Measurements from ENCODE around the gene ZP2. TPM values are rescaled to one million over a fixed set of nuclear protein-coding genes. Genes with fewer than 3 reads are reported as not detected.

Gene ZP2
- total and polyA plus RNA-seq, 9 of the 15 experiments (the other 6 are each of a cell fraction or from before 2014, with no cell fraction given), result not detected

DNA sequence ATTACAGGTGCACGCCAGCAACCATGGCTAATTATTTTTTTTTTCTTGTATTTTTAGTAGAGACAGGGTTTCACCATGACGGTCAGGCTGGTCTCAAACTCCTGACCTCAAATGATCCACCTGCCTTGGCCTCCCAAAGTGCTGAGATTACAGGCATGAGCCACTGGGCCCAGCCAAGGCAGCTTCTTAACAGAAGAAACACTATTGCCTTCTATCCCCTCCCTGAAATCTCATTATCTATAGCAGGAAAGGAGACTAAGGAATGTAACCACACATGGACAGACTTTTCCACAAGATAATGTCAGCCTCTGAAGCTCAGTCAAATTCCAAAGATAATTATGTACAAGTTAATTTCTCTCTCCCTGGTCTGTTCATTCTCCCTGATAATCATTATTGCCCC is 5.7 kb upstream of the ZP2 start:
- intact Hi-C loops (cut with micrococcal nuclease), result no loop called here
- POLR2A ChIA-PET, result interaction anchor here (0.7 to 1.0 kb wide), 3 partner anchors 56 to 60 kb away, joined by 3 to 5 read pairs (median 5); partner anchors contain the start of gene LDAF1
- CTCF ChIA-PET (ENCODE audit: low intra/inter-chr PET ratio), result interaction anchor here (0.6 kb wide), 1 partner anchor 29 kb away, joined by 3 read pairs; no protein-coding TSS in a partner anchor
- TF ChIP-seq HEY1 (CRISPR knock-in tag; IDR thresholded peaks at IDR 0.05; ENCODE audit: borderline replicate concordance) (0 out of 2 replicates have a peak, but pooled peaks have one; percentile 27), RCOR1 (IDR thresholded peaks at IDR 0.05; ENCODE audit: borderline replicate concordance in 1 of 2, low read depth in 2 of 2, low read length in 2 of 2) (peak in 1 of 2 experiments; percentile 70; a peak in 3 of 4 replicates), KAT7 (CRISPR knock-in tag; IDR thresholded peaks at IDR 0.05; ENCODE audit: borderline replicate concordance) (no peak), FIP1L1 (IDR thresholded peaks at IDR 0.05; ENCODE audit: low read depth, low read length, poor library complexity, severe bottlenecking) (no peak), ESRRA (IDR thresholded peaks at IDR 0.05; ENCODE audit: borderline replicate concordance, low read depth) (peak; percentile 30; the same call in 1 of the 2 replicates), TAL1 (IDR thresholded peaks at IDR 0.05) (peak; percentile 79), CBFA2T3 (IDR thresholded peaks at IDR 0.05) (peak; percentile 80), ZFP1 (CRISPR knock-in tag; IDR thresholded peaks at IDR 0.05) (no peak), CBFA2T2 (conservative IDR thresholded peaks at IDR 0.05) (peak; percentile 69), MEIS2 (IDR thresholded peaks at IDR 0.05; ENCODE audit: partially characterized antibody) (peak; percentile 3), HDAC2 (IDR thresholded peaks at IDR 0.05) (peak; percentile 36; the same call in 1 of the 2 replicates), ZNF175 (CRISPR knock-in tag; IDR thresholded peaks at IDR 0.05; ENCODE audit: low read depth) (no peak), SIRT6 (IDR thresholded peaks at IDR 0.05; ENCODE audit: low read depth, low read length) (no peak), TEAD4 (IDR thresholded peaks at IDR 0.05; ENCODE audit: low read length) (peak; percentile 78), TEAD4 (CRISPR knock-in tag; IDR thresholded peaks at IDR 0.05; ENCODE audit: borderline replicate concordance) (no peak), TEAD1 (CRISPR knock-in tag; IDR thresholded peaks at IDR 0.05) (peak in 1 of 2 experiments; percentile 87; a peak in 2 of 4 replicates), SOX6 (IDR thresholded peaks at IDR 0.05) (peak; percentile 45; the same call in 1 of the 2 replicates), TCF3 (CRISPR knock-in tag; IDR thresholded peaks at IDR 0.05) (peak; percentile 90), TEAD2 (tag; IDR thresholded peaks at IDR 0.05) (no peak), ZNF445 (CRISPR knock-in tag; IDR thresholded peaks at IDR 0.05; ENCODE audit: low read depth) (no peak)
- TF ChIP-seq, protein P1, sequence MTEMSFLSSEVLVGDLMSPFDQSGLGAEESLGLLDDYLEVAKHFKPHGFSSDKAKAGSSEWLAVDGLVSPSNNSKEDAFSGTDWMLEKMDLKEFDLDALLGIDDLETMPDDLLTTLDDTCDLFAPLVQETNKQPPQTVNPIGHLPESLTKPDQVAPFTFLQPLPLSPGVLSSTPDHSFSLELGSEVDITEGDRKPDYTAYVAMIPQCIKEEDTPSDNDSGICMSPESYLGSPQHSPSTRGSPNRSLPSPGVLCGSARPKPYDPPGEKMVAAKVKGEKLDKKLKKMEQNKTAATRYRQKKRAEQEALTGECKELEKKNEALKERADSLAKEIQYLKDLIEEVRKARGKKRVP (CRISPR knock-in tag; IDR thresholded peaks at IDR 0.05), result no peak
- TF ChIP-seq, protein P2, sequence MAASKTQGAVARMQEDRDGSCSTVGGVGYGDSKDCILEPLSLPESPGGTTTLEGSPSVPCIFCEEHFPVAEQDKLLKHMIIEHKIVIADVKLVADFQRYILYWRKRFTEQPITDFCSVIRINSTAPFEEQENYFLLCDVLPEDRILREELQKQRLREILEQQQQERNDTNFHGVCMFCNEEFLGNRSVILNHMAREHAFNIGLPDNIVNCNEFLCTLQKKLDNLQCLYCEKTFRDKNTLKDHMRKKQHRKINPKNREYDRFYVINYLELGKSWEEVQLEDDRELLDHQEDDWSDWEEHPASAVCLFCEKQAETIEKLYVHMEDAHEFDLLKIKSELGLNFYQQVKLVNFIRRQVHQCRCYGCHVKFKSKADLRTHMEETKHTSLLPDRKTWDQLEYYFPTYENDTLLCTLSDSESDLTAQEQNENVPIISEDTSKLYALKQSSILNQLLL (CRISPR knock-in tag; IDR thresholded peaks at IDR 0.05; ENCODE audit: borderline replicate concordance), result no peak
- TF ChIP-seq, protein P3, sequence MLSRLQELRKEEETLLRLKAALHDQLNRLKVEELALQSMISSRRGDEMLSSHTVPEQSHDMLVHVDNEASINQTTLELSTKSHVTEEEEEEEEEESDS (CRISPR knock-in tag; IDR thresholded peaks at IDR 0.05), result no peak

More for the DNA sequence above, 5.7 kb upstream of the ZP2 start:
- Histone ChIP-seq H3K9me3 (replicated peaks; ENCODE audit: control insufficient read depth, insufficient read depth, low read depth, low read length) (no peaks in the 10 kb centered on the region), H3K79me2 (ENCODE audit: control insufficient read depth, insufficient read depth, low read length) (no peaks in the 10 kb centered on the region), H3K4me3 (no peak overlapping the region), H3K27me3 (ENCODE audit: control insufficient read depth in 2 of 2, insufficient read depth in 2 of 2, low read length in 2 of 2) (peaks cover 12 to 17% of the 10 kb centered on the region in 2 experiments; a peak in 3 of 5 replicates), H3K4me2 (ENCODE audit: insufficient read depth, low read length) (no peak overlapping the region), H3K4me1 (replicated peaks in 1 of 2; ENCODE audit: control insufficient read depth in 2 of 2, insufficient read depth in 2 of 2, low read length in 2 of 2) (peaks cover 0 to 8% of the 10 kb centered on the region in 2 experiments; a peak in 2 of 5 replicates), H4K20me1 (replicated peaks; ENCODE audit: control insufficient read depth, insufficient read depth, low read length) (no peaks in the 10 kb centered on the region), H3K9ac (ENCODE audit: insufficient read depth in 1 of 2, low read depth in 2 of 2, low read length in 2 of 2) (no peak overlapping the region), H3K9me1 (ENCODE audit: control insufficient read depth, insufficient read depth, low read length) (no peaks in the 10 kb centered on the region), H2AFZ (ENCODE audit: low read depth, low read length) (no peak overlapping the region), H3K27ac (ENCODE audit: extremely low read depth, low read depth, low read length) (no peak overlapping the region), H3K36me3 (ENCODE audit: control insufficient read depth, insufficient read depth, low read length) (no peaks in the 10 kb centered on the region)
- no peak for FAIRE-seq
- in situ Hi-C loops (cut with MboI), result no loop called here
- peak in 2 of 4 experiments; percentile 17 to 26 for DNase-seq (ENCODE audit: extremely low read depth in 1 of 4, low spot score in 3 of 4)
- ATAC-seq, result no peak
- WGBS (ENCODE audit: insufficient coverage, low coverage, missing lambda C conversion rate), result 6% methylated on average over 2 of the region's 2 CpGs
- no TSS peak for BruUV-seq (replicated peaks)
